ENCODE data around the gene PITPNM1. TPM values are rescaled to one million over a fixed set of nuclear protein-coding genes. Genes with fewer than 3 reads are reported as not detected.
A peak's percentile ranks its signal among the peaks of the same experiment; 100 is the strongest.

Gene PITPNM1
- total and polyA plus RNA-seq, 2 of the 13 experiments (the other 11 are each of a cell fraction or from before 2014, with no cell fraction given): 8.2 to 8.5 TPM

DNA sequence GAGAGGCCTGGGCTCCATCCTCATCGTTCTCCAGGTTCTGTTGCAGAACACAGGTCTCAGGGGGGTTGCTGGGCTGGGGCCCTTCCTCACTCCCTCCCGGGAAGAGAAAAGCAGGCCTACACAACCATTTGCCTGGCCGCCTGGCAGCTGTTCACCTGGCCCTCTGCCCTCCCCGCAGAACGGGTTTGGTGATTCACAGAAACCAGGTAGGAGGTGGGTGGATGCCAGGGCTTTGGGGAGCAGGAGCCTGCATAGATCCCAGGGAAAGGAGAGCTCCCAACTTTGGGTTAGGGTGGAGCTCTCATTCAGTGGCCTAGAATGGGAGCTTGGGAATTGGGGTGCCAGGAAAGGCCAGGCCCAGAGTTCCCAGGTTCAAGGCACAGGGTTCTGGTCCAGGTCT is 37.1 kb downstream of the PITPNM1 start:
- H3K4me2 ChIP-seq (ENCODE audit: low read depth, low read length): peak overlapping the region; percentile 97
- no peak overlapping the region for H3K27ac ChIP-seq (ENCODE audit: extremely low read length, insufficient read depth, low read length)
- BruUV-seq (replicated peaks): no TSS peak
- H3K27me3 ChIP-seq (ENCODE audit: control insufficient read depth in 1 of 2, insufficient read depth in 2 of 2, low read length in 2 of 2): no peaks in the 10 kb centered on the region
- H4K20me1 ChIP-seq (ENCODE audit: insufficient read depth, low read length): no peaks in the 10 kb centered on the region
- H3K4me3 ChIP-seq (replicated peaks in 1 of 3; ENCODE audit: insufficient read depth in 1 of 3, low read depth in 2 of 3, low read length in 3 of 3): peak overlapping the region; percentile 81 to 87 (median 81)
- TF ChIP-seq FOSL2 (CRISPR knock-in tag; IDR thresholded peaks at IDR 0.05): 0 out of 2 replicates have a peak, but pooled peaks have one; percentile 10
- TF ChIP-seq, protein P1, sequence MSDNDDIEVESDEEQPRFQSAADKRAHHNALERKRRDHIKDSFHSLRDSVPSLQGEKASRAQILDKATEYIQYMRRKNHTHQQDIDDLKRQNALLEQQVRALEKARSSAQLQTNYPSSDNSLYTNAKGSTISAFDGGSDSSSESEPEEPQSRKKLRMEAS (IDR thresholded peaks at IDR 0.05): no peak
- TF ChIP-seq NFYC (CRISPR knock-in tag; IDR thresholded peaks at IDR 0.05): no peak
- TF ChIP-seq NCOA1 (CRISPR knock-in tag; IDR thresholded peaks at IDR 0.05): no peak
- no peak for TF ChIP-seq MTA3 (CRISPR knock-in tag; IDR thresholded peaks at IDR 0.05)
- TF ChIP-seq, protein P2, sequence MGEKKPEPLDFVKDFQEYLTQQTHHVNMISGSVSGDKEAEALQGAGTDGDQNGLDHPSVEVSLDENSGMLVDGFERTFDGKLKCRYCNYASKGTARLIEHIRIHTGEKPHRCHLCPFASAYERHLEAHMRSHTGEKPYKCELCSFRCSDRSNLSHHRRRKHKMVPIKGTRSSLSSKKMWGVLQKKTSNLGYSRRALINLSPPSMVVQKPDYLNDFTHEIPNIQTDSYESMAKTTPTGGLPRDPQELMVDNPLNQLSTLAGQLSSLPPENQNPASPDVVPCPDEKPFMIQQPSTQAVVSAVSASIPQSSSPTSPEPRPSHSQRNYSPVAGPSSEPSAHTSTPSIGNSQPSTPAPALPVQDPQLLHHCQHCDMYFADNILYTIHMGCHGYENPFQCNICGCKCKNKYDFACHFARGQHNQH (CRISPR knock-in tag; IDR thresholded peaks at IDR 0.05): 0 out of 2 replicates have a peak, but pooled peaks have one; percentile 6
- TF ChIP-seq ZNF136 (CRISPR knock-in tag; IDR thresholded peaks at IDR 0.05; ENCODE audit: low read depth): no peak
- TF ChIP-seq TGIF2 (CRISPR knock-in tag; IDR thresholded peaks at IDR 0.05): no peak
- intact Hi-C loops (cut with micrococcal nuclease; ENCODE audit: unreplicated experiment) (no loop called here), in situ Hi-C loops (cut with HindIII; ENCODE audit: extremely low pct_ligation_motif_present, low pct_unique_long_range_greater_than_20kb) (loop anchor here (5.0 kb wide), 1 partner anchor 66 kb away; the partner anchor contains the start of genes PPP1CA and TBC1D10C)
- no peaks in the 10 kb centered on the region for H3K36me3 ChIP-seq (replicated peaks in 1 of 2; ENCODE audit: control insufficient read depth in 1 of 2, insufficient read depth in 2 of 2, low read length in 2 of 2)
- ATAC-seq (no peak), FAIRE-seq (no peak), DNase-seq (ENCODE audit: low spot score) (no peak)
- 15% methylated on average over 5 of the region's 5 CpGs for WGBS (ENCODE audit: low lambda C conversion rate)
- ChIA-PET POLR2A (interaction anchor here (1.0 to 2.0 kb wide), 12 partner anchors 8 to 228 kb away, joined by 3 to 22 read pairs (median 4); partner anchors contain the start of genes AIP, POLD4, PPP1CA and PTPRCAP), CTCF (ENCODE audit: low intra/inter-chr PET ratio, low total read pairs) (no interaction called here)
- no peaks in the 10 kb centered on the region for H3K79me2 ChIP-seq (ENCODE audit: insufficient read depth, low read length)
- H3K4me1 ChIP-seq (ENCODE audit: insufficient read depth, low read length): peaks cover 67% of the 10 kb centered on the region
- H3K9me3 ChIP-seq (ENCODE audit: low read length): no peaks in the 10 kb centered on the region
- peak overlapping the region; percentile 71 for H3K9ac ChIP-seq (ENCODE audit: insufficient read depth, low read depth, low read length)
- no peak overlapping the region for H2AFZ ChIP-seq (ENCODE audit: low read length)

Measured in HepG2 (cell line).